ENCODE data around the gene GCN1.
A peak's percentile ranks its signal among the peaks of the same experiment; 100 is the strongest.

The GCN1 gene

GRCh38 chr12:120229487-120230325 is 35.2 kb upstream of the GCN1 start:
- no peak for DNase-seq

GRCh38 chr12:120229071-120229486 is 34.6 kb upstream of the GCN1 start:
- DNase-seq: peak; percentile 88

- DNase-seq: peak; percentile 81
Observed at GRCh38 chr12:120228291-120229070, 34.0 kb upstream of the GCN1 start.

- no peak for DNase-seq
Observed at GRCh38 chr12:120228041-120228290, 33.5 kb upstream of the GCN1 start.

- no peak for DNase-seq
Observed at GRCh38 chr12:120227233-120228040, 32.9 kb upstream of the GCN1 start.

GRCh38 chr12:120225852-120226640 is 31.5 kb upstream of the GCN1 start:
- peak; percentile 76 for DNase-seq

GRCh38 chr12:120225200-120225558 is 30.7 kb upstream of the GCN1 start:
- DNase-seq: no peak

GRCh38 chr12:120224304-120225199 is 30.0 kb upstream of the GCN1 start:
- DNase-seq: peak; percentile 55

- no peak for DNase-seq
Observed at GRCh38 chr12:120223458-120224303, 29.2 kb upstream of the GCN1 start.

GRCh38 chr12:120222288-120222832 is 27.8 kb upstream of the GCN1 start:
- no peak for DNase-seq

- no peak for DNase-seq
Observed at GRCh38 chr12:120221576-120221900, 27.0 kb upstream of the GCN1 start.

GRCh38 chr12:120220838-120221575 is 26.5 kb upstream of the GCN1 start:
- no peak for DNase-seq

GRCh38 chr12:120218680-120219606 is 24.4 kb upstream of the GCN1 start:
- DNase-seq: no peak

- DNase-seq: no peak
Observed at GRCh38 chr12:120216742-120217605, 22.5 kb upstream of the GCN1 start.

GRCh38 chr12:120215766-120216735 is 21.5 kb upstream of the GCN1 start:
- no peak for DNase-seq

GRCh38 chr12:120215357-120215735 is 20.8 kb upstream of the GCN1 start:
- no peak for DNase-seq
